H9 (cell line): ENCODE results near the gene OR5H2. TPM values are rescaled to one million over a fixed set of nuclear protein-coding genes. Genes with fewer than 3 reads are reported as not detected.

Experiments used
- DNase-seq: peaks from one replicate; pipeline ENCODE4 v3.0.0-alpha.2; 2017
- H2AFZ ChIP-seq: one replicate; pipeline ENCODE4 v1.6.1; 2013; ENCODE audit warnings: mild to moderate bottlenecking, low read length, control low read depth, moderate library complexity
- H2AK5ac ChIP-seq: 2 replicates; pipeline ENCODE4 v1.6.1; 2013; ENCODE audit warnings: low read length, control low read depth, mixed read lengths; ENCODE audit not compliant: insufficient read length
- H2BK120ac ChIP-seq: one replicate; pipeline ENCODE4 v1.6.1; 2013; ENCODE audit warnings: low read depth, mild to moderate bottlenecking, low read length, control low read depth, inconsistent platforms; ENCODE audit not compliant: poor library complexity, severe bottlenecking
- H2BK12ac ChIP-seq: 2 replicates; pipeline ENCODE4 v1.6.1; 2013; ENCODE audit warnings: low read length, control low read depth, mixed read lengths, low read depth; ENCODE audit not compliant: insufficient read length
- H2BK15ac ChIP-seq: 2 replicates; pipeline ENCODE4 v1.6.1; 2013; ENCODE audit warnings: low read depth, low read length, control low read depth
- H2BK20ac ChIP-seq: one replicate; pipeline ENCODE4 v1.6.1; 2013; ENCODE audit warnings: low read depth, mild to moderate bottlenecking, low read length, control low read depth, inconsistent platforms; ENCODE audit not compliant: poor library complexity, severe bottlenecking
- H2BK5ac ChIP-seq: 2 replicates; pipeline ENCODE4 v1.6.1; 2013; ENCODE audit warnings: low read length, control low read depth, mixed read lengths; ENCODE audit not compliant: insufficient read length
- H3K14ac ChIP-seq: 2 replicates; pipeline ENCODE4 v1.6.1; 2013; ENCODE audit warnings: low read length, control low read depth; ENCODE audit not compliant: insufficient read depth
- H3K18ac ChIP-seq: 2 replicates; pipeline ENCODE4 v1.6.1; 2013; ENCODE audit warnings: low read depth, mild to moderate bottlenecking, mixed read lengths, low read length, control low read depth; ENCODE audit not compliant: insufficient read length
- H3K23ac ChIP-seq: 2 replicates; pipeline ENCODE4 v1.6.1; 2013; ENCODE audit warnings: low read length, control low read depth, mixed read lengths, low read depth; ENCODE audit not compliant: insufficient read length
- H3K23me2 ChIP-seq: 2 replicates; pipeline ENCODE4 v1.6.1; 2013; ENCODE audit warnings: low read depth, mild to moderate bottlenecking, mixed read lengths, low read length, control low read depth; ENCODE audit not compliant: insufficient read length, poor library complexity, severe bottlenecking
- H3K27ac ChIP-seq: 2 replicates; pipeline ENCODE4 v1.5.1; 2013; ENCODE audit warnings: low read length, control low read depth, mixed read lengths, low read depth; ENCODE audit not compliant: insufficient read length
- H3K27me3 ChIP-seq: 2 replicates; pipeline ENCODE4 v1.6.1; 2013; ENCODE audit warnings: low read length, control low read depth, inconsistent platforms; ENCODE audit not compliant: insufficient read depth
- H3K4ac ChIP-seq: 2 replicates; pipeline ENCODE4 v1.6.1; 2013; ENCODE audit warnings: low read depth, mild to moderate bottlenecking, control low read depth, inconsistent platforms, low read length, moderate library complexity
- H3K4me1 ChIP-seq: 2 replicates; pipeline ENCODE4 v1.6.1; 2013; ENCODE audit warnings: low read length, control low read depth, inconsistent platforms; ENCODE audit not compliant: insufficient read depth
- H3K4me2 ChIP-seq: 2 replicates; pipeline ENCODE4 v1.6.1; 2013; ENCODE audit warnings: low read length, control low read depth, mixed read lengths; ENCODE audit not compliant: insufficient read length, insufficient read depth
- H3K56ac ChIP-seq: 2 replicates; pipeline ENCODE4 v1.6.1; 2013; ENCODE audit warnings: low read depth, mild to moderate bottlenecking, mixed read lengths, low read length, control low read depth; ENCODE audit not compliant: insufficient read length
- H3K79me1 ChIP-seq: 2 replicates; pipeline ENCODE4 v1.6.1; 2013; ENCODE audit warnings: low read depth, mild to moderate bottlenecking, moderate library complexity, low read length, control low read depth, inconsistent platforms; ENCODE audit not compliant: insufficient read depth, poor library complexity, severe bottlenecking
- H3K79me2 ChIP-seq: 2 replicates; pipeline ENCODE4 v1.6.1; 2013; ENCODE audit warnings: low read length, control low read depth, inconsistent platforms; ENCODE audit not compliant: insufficient read depth
- H3K9ac ChIP-seq: 2 replicates; pipeline ENCODE4 v1.6.1; 2013; ENCODE audit warnings: low read length, control low read depth, mixed read lengths; ENCODE audit not compliant: insufficient read length; ENCODE audit errors: extremely low read depth
- H3K9me3 ChIP-seq: one replicate; pipeline ENCODE4 v1.6.1; 2013; ENCODE audit warnings: low read depth, low read length, inconsistent platforms; ENCODE audit not compliant: control insufficient read depth
- H3T11ph ChIP-seq: one replicate; pipeline ENCODE4 v1.6.1; 2013; ENCODE audit warnings: mild to moderate bottlenecking, low read length, control low read depth, inconsistent platforms
- H4K20me1 ChIP-seq: one replicate; pipeline ENCODE4 v1.6.1; 2013; ENCODE audit not compliant: control insufficient read depth, insufficient read length, insufficient read depth
- H4K5ac ChIP-seq: 2 replicates; pipeline ENCODE4 v1.6.1; 2013; ENCODE audit warnings: low read depth, mild to moderate bottlenecking, mixed read lengths, low read length, control low read depth; ENCODE audit not compliant: insufficient read length
- H4K8ac ChIP-seq: replicated peaks from 2 replicates; pipeline ENCODE4 v1.6.1; 2013; ENCODE audit warnings: low read length, control low read depth, mixed read lengths, low read depth; ENCODE audit not compliant: insufficient read length
- H4K91ac ChIP-seq: 2 replicates; pipeline ENCODE4 v1.6.1; 2013; ENCODE audit warnings: low read depth, mild to moderate bottlenecking, moderate library complexity, mixed read lengths, low read length, control low read depth; ENCODE audit not compliant: insufficient read length
- H3K27ac Mint-ChIP-seq, 3 experiments: 2 replicates in 2 of 3; 3 replicates in 1 of 3; pipeline ENCODE4 v1.8.0; 2020 to 2021; ENCODE audit warnings: mixed read lengths in 3 of 3, mild to moderate bottlenecking in 1 of 3, moderate library complexity in 1 of 3
- H3K27me3 Mint-ChIP-seq: 2 replicates; pipeline ENCODE4 v1.8.0; 2021; ENCODE audit warnings: low read depth, mild to moderate bottlenecking, moderate library complexity, mixed read lengths
- H3K36me3 Mint-ChIP-seq, 3 experiments: 2 replicates in 2 of 3; 3 replicates in 1 of 3; pipeline ENCODE4 v1.8.0; 2020 to 2021; ENCODE audit warnings: low read depth in 3 of 3, mixed read lengths in 3 of 3; ENCODE audit not compliant: insufficient read depth in 1 of 3
- H3K4me1 Mint-ChIP-seq, 2 experiments: 2 replicates each; pipeline ENCODE4 v1.8.0; 2020; ENCODE audit warnings: mixed read lengths in 2 of 2
- H3K4me3 Mint-ChIP-seq, 2 experiments: 2 replicates in 1 of 2; 3 replicates in 1 of 2; pipeline ENCODE4 v1.8.0; 2020 to 2021; ENCODE audit warnings: mild to moderate bottlenecking in 2 of 2, mixed read lengths in 2 of 2, moderate library complexity in 1 of 2
- H3K9me3 Mint-ChIP-seq, 2 experiments: 2 replicates in 1 of 2; 3 replicates in 1 of 2; pipeline ENCODE4 v1.8.0; 2020; ENCODE audit warnings: mild to moderate bottlenecking in 2 of 2, mixed read lengths in 2 of 2, moderate library complexity in 1 of 2
- CTCF ChIP-seq: fragments of 200-600 bp; sonication (generic); conservative IDR thresholded peaks from 3 replicates; pipeline ENCODE4 v1.8.0; 2021; ENCODE audit warnings: antibody characterized with exemption, mild to moderate bottlenecking
- WGBS: extraction: QIAGEN DNeasy Blood & Tissue Kit; methylation state at CpG from one replicate; pipeline ENCODE4 v1.1.7; 2013; ENCODE audit warnings: missing lambda C conversion rate, low lambda C conversion rate, mixed read lengths; ENCODE audit not compliant: insufficient read length; ENCODE audit errors: extremely low coverage; 5-methylcytosine and 5-hydroxymethylcytosine counted together
- total RNA-seq: library from RNA; stranded (reverse); gene quantifications from 2 replicates; pipeline ENCODE4 v1.2.1, GENCODE V29; 2021

The OR5H2 gene
- total RNA-seq, 1 experiment from 2014 or later: not detected

GRCh38 chr3:98259707-98260106 lies 22.6 kb upstream of the OR5H2 start:
- Histone ChIP-seq H2BK120ac (no peak overlapping the region), H3K4ac (no peak overlapping the region), H3T11ph (no peak overlapping the region), H3K23me2 (no peaks in the 10 kb centered on the region), H3K27me3 (no peaks in the 10 kb centered on the region), H3K18ac (no peak overlapping the region), H2BK15ac (no peak overlapping the region), H2AFZ (no peak overlapping the region), H3K4me2 (no peak overlapping the region), H3K4me1 (no peaks in the 10 kb centered on the region; the same call in 1 of the 2 replicates), H3K27ac (no peak overlapping the region), H2AK5ac (no peak overlapping the region), H3K14ac (no peak overlapping the region), H3K23ac (no peak overlapping the region), H4K8ac (no peak overlapping the region), H2BK20ac (no peak overlapping the region), H4K91ac (no peak overlapping the region), H2BK12ac (no peak overlapping the region), H3K9ac (no peak overlapping the region), H4K5ac (no peak overlapping the region), H3K56ac (no peak overlapping the region), H3K79me1 (no peaks in the 10 kb centered on the region), H2BK5ac (no peak overlapping the region), H3K79me2 (no peaks in the 10 kb centered on the region), H3K9me3 (no peaks in the 10 kb centered on the region), H4K20me1 (no peaks in the 10 kb centered on the region)
- H3K27me3 Mint-ChIP-seq: no peaks in the 10 kb centered on the region; the same call in 1 of the 2 replicates
- H3K4me1 Mint-ChIP-seq: peaks cover 11 to 12% of the 10 kb centered on the region in 2 experiments
- peak; percentile 63 for DNase-seq
- peaks cover 0 to 5% of the 10 kb centered on the region in 2 experiments; a peak in 1 of 5 replicates for H3K9me3 Mint-ChIP-seq
- no peak overlapping the region for H3K4me3 Mint-ChIP-seq
- peak; percentile 58 for TF ChIP-seq CTCF
- WGBS: no CpG with 5 or more reads among the region's 2 CpGs
- H3K36me3 Mint-ChIP-seq: no peaks in the 10 kb centered on the region; a peak in 2 of 7 replicates
- no peak overlapping the region; a peak in 1 of 7 replicates for H3K27ac Mint-ChIP-seq
